ENCODE measurements around the gene C1orf198.

DNA sequence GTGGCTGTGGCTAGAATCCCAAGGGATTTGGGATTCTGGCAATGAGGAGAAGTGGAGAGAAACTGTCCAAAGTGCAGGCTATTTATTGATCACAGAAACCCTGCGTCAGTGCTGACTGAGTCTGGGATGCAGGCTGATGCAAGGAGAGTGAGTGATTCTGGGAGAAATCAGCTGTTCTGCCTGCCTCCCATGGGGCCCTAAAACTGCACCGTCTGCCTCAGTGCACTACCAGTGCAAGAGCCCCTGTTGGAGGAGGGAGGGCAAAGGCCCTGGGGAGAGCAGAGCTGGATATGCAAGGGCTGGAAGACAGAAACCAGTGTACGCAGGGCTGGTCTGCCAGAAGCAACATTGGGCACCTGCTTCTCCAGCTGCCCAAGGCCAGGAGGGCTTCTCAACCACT lies 42.6 kb downstream of the C1orf198 start:
- TF ChIP-seq POLR2AphosphoS5 (IDR thresholded peaks at IDR 0.05; ENCODE audit: low read depth, low read length) (no peak), TAF1 (IDR thresholded peaks at IDR 0.05; ENCODE audit: borderline replicate concordance, insufficient read depth, low read length) (no peak)
- TF ChIP-seq, protein P1, sequence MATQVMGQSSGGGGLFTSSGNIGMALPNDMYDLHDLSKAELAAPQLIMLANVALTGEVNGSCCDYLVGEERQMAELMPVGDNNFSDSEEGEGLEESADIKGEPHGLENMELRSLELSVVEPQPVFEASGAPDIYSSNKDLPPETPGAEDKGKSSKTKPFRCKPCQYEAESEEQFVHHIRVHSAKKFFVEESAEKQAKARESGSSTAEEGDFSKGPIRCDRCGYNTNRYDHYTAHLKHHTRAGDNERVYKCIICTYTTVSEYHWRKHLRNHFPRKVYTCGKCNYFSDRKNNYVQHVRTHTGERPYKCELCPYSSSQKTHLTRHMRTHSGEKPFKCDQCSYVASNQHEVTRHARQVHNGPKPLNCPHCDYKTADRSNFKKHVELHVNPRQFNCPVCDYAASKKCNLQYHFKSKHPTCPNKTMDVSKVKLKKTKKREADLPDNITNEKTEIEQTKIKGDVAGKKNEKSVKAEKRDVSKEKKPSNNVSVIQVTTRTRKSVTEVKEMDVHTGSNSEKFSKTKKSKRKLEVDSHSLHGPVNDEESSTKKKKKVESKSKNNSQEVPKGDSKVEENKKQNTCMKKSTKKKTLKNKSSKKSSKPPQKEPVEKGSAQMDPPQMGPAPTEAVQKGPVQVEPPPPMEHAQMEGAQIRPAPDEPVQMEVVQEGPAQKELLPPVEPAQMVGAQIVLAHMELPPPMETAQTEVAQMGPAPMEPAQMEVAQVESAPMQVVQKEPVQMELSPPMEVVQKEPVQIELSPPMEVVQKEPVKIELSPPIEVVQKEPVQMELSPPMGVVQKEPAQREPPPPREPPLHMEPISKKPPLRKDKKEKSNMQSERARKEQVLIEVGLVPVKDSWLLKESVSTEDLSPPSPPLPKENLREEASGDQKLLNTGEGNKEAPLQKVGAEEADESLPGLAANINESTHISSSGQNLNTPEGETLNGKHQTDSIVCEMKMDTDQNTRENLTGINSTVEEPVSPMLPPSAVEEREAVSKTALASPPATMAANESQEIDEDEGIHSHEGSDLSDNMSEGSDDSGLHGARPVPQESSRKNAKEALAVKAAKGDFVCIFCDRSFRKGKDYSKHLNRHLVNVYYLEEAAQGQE (IDR thresholded peaks at IDR 0.05; ENCODE audit: insufficient read depth in 1 of 2, low read depth in 2 of 2, low read length in 2 of 2), result no peak
